Prostate gland (tissue), 2 donors: Measurements from ENCODE around the gene BICD1. TPM values are rescaled to one million over a fixed set of nuclear protein-coding genes. Genes with fewer than 3 reads are reported as not detected.
A peak's percentile ranks its signal among the peaks of the same experiment; 100 is the strongest.

Experiments used
- DNase-seq: peaks from one replicate; pipeline ENCODE4 v3.0.0-alpha.2; 2019; ENCODE audit warnings: low spot score
- H3K27ac ChIP-seq, 2 donors: fragments of 200-600 bp; sonication (generic); 2 replicates each; pipeline ENCODE4 v1.5.1; 2017 to 2019
- H3K27me3 ChIP-seq: fragments of 200-600 bp; sonication (generic); replicated peaks from 2 replicates; pipeline ENCODE4 v1.5.1; 2019; ENCODE audit not compliant: insufficient read depth
- H3K36me3 ChIP-seq, 2 donors: fragments of 200-600 bp; sonication (generic); 1 replicate in 1 of 2; 2 replicates in 1 of 2; pipeline versions ENCODE4 v1.5.1 to v1.8.1; 2017 to 2019
- H3K4me1 ChIP-seq: fragments of 200-600 bp; sonication (generic); replicated peaks from 2 replicates; pipeline ENCODE4 v1.5.1; 2019
- H3K4me3 ChIP-seq, 2 donors: fragments of 200-600 bp; sonication (generic); 2 replicates each; pipeline ENCODE4 v1.5.1; 2017 to 2019
- H3K9me3 ChIP-seq: fragments of 200-600 bp; sonication (generic); 2 replicates; pipeline ENCODE4 v1.5.1; 2017
- CTCF ChIP-seq, 4 experiments: fragments of 200-600 bp in 2 of 4; fragments of 450-650 bp in 2 of 4; sonication (generic) in 2 of 4; IDR thresholded peaks; 1 replicate in 3 of 4; 2 replicates in 1 of 4; pipeline ENCODE4 v1.5.1; 2016 to 2019; ENCODE audit warnings: antibody characterized with exemption in 4 of 4, mild to moderate bottlenecking in 2 of 4, moderate library complexity in 2 of 4
- POLR2A ChIP-seq: fragments of 450-650 bp; IDR thresholded peaks from one replicate; pipeline ENCODE4 v1.6.1; 2016; ENCODE audit warnings: antibody characterized with exemption, mild to moderate bottlenecking
- POLR2AphosphoS5 ChIP-seq: sonication (generic); formaldehyde crosslinking; IDR thresholded peaks from one replicate; pipeline ENCODE4 v1.6.1; 2017; ENCODE audit warnings: antibody characterized with exemption
- WGBS: methylation state at CpG from one replicate; pipeline ENCODE4 v1.1.5; 2018; 5-methylcytosine and 5-hydroxymethylcytosine counted together
- intact Hi-C: fragments of 100-400 bp; cut with DNase I; formaldehyde crosslinking; loops from one replicate; pipeline ENCODE4 v1.14.2; 2022
- total RNA-seq, 2 donors: library from RNA; depleted of rRNA; stranded (reverse); fragments of >200 nt; gene quantifications; one replicate each; pipeline ENCODE4 v1.1.0, GENCODE V29; 2016

The BICD1 gene
- total RNA-seq, 2 donors from 2014 or later, result 8.6 to 26.2 TPM

- intact Hi-C loops, result no loop called here
- H3K9me3 ChIP-seq, result no peaks in the 10 kb centered on the region
- no peak overlapping the region for H3K4me3 ChIP-seq
- H3K27me3 ChIP-seq, result no peaks in the 10 kb centered on the region
- H3K4me1 ChIP-seq, result no peaks in the 10 kb centered on the region
- no peak for DNase-seq
- no peak overlapping the region for H3K27ac ChIP-seq
- no peaks in the 10 kb centered on the region for H3K36me3 ChIP-seq
- TF ChIP-seq POLR2AphosphoS5 (no peak), CTCF (IDR thresholded peaks at IDR 0.05) (no peak), POLR2A (no peak)
These were observed 44.9 kb downstream of the BICD1 start for GRCh38 chr12:32151552-32151951.

DNA sequence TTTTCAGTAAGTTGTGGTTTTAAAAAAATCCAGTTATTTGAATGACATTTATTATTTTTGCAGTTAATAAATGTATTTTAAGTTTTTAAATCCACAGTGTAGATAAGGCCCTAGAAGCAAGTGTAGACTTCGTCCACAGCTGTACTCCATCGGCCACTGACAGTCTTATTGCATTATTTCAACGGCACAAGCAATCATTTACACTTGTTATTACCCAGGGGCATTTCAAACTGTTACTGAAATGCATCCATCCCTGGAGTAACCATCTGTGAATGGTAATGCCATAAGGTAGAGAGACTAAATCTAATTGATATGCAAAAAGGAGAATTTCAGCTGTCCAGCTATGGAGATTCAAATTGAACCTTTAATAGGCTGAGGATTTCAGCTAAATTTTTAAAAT is 48.4 kb downstream of the BICD1 start:
- intact Hi-C loops, result no loop called here
- TF ChIP-seq POLR2A (no peak), CTCF (IDR thresholded peaks at IDR 0.05) (no peak), POLR2AphosphoS5 (no peak)
- Histone ChIP-seq H3K4me1 (no peaks in the 10 kb centered on the region), H3K9me3 (no peaks in the 10 kb centered on the region), H3K27me3 (no peaks in the 10 kb centered on the region), H3K36me3 (no peaks in the 10 kb centered on the region), H3K27ac (no peak overlapping the region), H3K4me3 (no peak overlapping the region)
- no peak for DNase-seq
- WGBS, result 62% methylated on average over 3 of the region's 3 CpGs

DNA sequence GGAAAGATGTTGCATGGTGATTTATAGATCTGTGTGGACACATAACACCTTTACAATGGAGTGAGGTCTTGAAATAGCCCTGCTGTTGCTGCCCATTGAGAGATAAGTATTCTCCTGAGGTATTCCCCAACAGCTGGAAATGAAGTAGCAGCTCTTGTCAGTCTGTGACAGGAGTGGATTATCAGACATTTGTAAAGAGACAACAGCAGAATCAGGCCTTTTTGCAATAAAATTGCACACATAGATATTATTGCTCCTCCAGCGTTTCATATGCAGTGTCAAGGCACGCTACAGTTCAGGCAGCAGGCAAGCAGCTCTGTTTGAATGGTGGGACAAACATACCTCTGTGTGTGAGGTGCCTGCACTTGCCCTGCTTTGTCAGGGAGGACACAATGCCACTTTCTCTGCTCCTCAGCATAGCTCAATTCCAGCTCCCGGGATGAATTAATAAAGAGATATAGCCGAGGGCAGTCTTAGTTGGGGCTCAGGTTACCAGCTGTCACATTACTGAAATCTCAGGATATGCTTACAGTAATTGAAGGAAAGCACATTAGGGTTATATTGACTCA is 49.4 kb downstream of the BICD1 start:
- no peaks in the 10 kb centered on the region for H3K4me1 ChIP-seq
- 38% methylated on average over 4 of the region's 4 CpGs for WGBS

GRCh38 chr12:32158525-32158924 is 51.9 kb downstream of the BICD1 start:
- intact Hi-C loops, result no loop called here
- TF ChIP-seq POLR2A (no peak), POLR2AphosphoS5 (peak; percentile 21)
- no peak overlapping the region for H3K4me3 ChIP-seq
- no peaks in the 10 kb centered on the region for H3K4me1 ChIP-seq
- no peaks in the 10 kb centered on the region for H3K9me3 ChIP-seq
- DNase-seq, result no peak
- no peak overlapping the region for H3K27ac ChIP-seq
- 100% methylated on average over 1 of the region's 1 CpG for WGBS
- no peaks in the 10 kb centered on the region for H3K27me3 ChIP-seq
- no peaks in the 10 kb centered on the region for H3K36me3 ChIP-seq

More for the DNA sequence above, 49.4 kb downstream of the BICD1 start:
- no peaks in the 10 kb centered on the region for H3K9me3 ChIP-seq
- no peak overlapping the region for H3K4me3 ChIP-seq
- H3K27ac ChIP-seq, result no peak overlapping the region
- TF ChIP-seq POLR2A (no peak), POLR2AphosphoS5 (no peak), CTCF (IDR thresholded peaks at IDR 0.05) (no peak)
- H3K27me3 ChIP-seq, result no peaks in the 10 kb centered on the region
- intact Hi-C loops, result no loop called here
- H3K36me3 ChIP-seq, result no peaks in the 10 kb centered on the region
- no peak for DNase-seq

DNA sequence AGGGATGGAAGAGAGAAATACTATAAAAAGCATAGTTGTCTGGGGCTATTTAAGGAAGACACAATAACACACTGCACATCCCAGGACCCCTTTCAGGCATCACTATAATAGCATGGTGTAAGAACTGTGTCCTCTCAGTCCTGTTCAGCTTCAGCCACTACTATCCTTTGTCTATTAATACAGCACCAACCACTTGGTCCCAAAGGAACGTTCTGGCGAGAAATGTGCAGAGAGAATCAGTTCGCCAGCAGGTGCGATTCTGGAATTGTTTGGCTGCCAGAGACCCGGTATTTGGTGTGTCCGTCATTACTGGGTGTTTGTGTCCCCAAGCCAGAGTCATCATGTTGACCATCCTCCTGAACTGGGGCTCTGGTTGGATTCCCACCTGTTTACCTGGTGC is 52.7 kb downstream of the BICD1 start:
- intact Hi-C loops, result no loop called here
- Histone ChIP-seq H3K9me3 (no peaks in the 10 kb centered on the region), H3K36me3 (no peaks in the 10 kb centered on the region), H3K4me3 (no peak overlapping the region), H3K27ac (no peak overlapping the region), H3K4me1 (no peaks in the 10 kb centered on the region), H3K27me3 (no peaks in the 10 kb centered on the region)
- DNase-seq, result no peak
- WGBS, result 91% methylated on average over 6 of the region's 6 CpGs
- TF ChIP-seq POLR2AphosphoS5 (no peak), CTCF (IDR thresholded peaks at IDR 0.05) (no peak), POLR2A (no peak)
